ENCODE results near the gene CPT2.

The CPT2 gene

GRCh38 chr1:53165408-53165961, 31.1 kb upstream of the CPT2 start:
- no peak for TF ChIP-seq POLR2A (IDR thresholded peaks at IDR 0.05; ENCODE audit: low read depth, low read length)
- TF ChIP-seq POLR2AphosphoS5 (IDR thresholded peaks at IDR 0.05; ENCODE audit: low read depth, low read length), result no peak
- no peak for TF ChIP-seq TAF1 (IDR thresholded peaks at IDR 0.05; ENCODE audit: borderline replicate concordance, low read depth, low read length)
- FAIRE-seq (no peak), DNase-seq (ENCODE audit: insufficient read length) (no peak)

- no peak for TF ChIP-seq POLR2AphosphoS5 (IDR thresholded peaks at IDR 0.05; ENCODE audit: low read depth, low read length)
- TF ChIP-seq TAF1 (IDR thresholded peaks at IDR 0.05; ENCODE audit: borderline replicate concordance, low read depth, low read length), result no peak
- TF ChIP-seq POLR2A (IDR thresholded peaks at IDR 0.05; ENCODE audit: low read depth, low read length), result no peak
- DNase-seq (ENCODE audit: insufficient read length) (no peak), FAIRE-seq (no peak)
These were observed 30.3 kb upstream of the CPT2 start for GRCh38 chr1:53166366-53166765.

- FAIRE-seq (no peak), DNase-seq (ENCODE audit: insufficient read length) (no peak)
- TF ChIP-seq POLR2A (IDR thresholded peaks at IDR 0.05; ENCODE audit: low read depth, low read length) (no peak), TAF1 (IDR thresholded peaks at IDR 0.05; ENCODE audit: borderline replicate concordance, low read depth, low read length) (no peak), POLR2AphosphoS5 (IDR thresholded peaks at IDR 0.05; ENCODE audit: low read depth, low read length) (no peak)
These were observed 29.7 kb upstream of the CPT2 start for GRCh38 chr1:53166912-53167311.

- FAIRE-seq, result no peak
- DNase-seq (ENCODE audit: insufficient read length), result no peak
- TF ChIP-seq POLR2AphosphoS5 (IDR thresholded peaks at IDR 0.05; ENCODE audit: low read depth, low read length), result no peak
- TF ChIP-seq TAF1 (IDR thresholded peaks at IDR 0.05; ENCODE audit: borderline replicate concordance, low read depth, low read length), result no peak
- TF ChIP-seq POLR2A (IDR thresholded peaks at IDR 0.05; ENCODE audit: low read depth, low read length), result no peak
These were observed 24.0 kb upstream of the CPT2 start for GRCh38 chr1:53172426-53173128.

- DNase-seq (ENCODE audit: insufficient read length) (no peak), FAIRE-seq (no peak)
- no peak for TF ChIP-seq POLR2A (IDR thresholded peaks at IDR 0.05; ENCODE audit: low read depth, low read length)
- no peak for TF ChIP-seq TAF1 (IDR thresholded peaks at IDR 0.05; ENCODE audit: borderline replicate concordance, low read depth, low read length)
- no peak for TF ChIP-seq POLR2AphosphoS5 (IDR thresholded peaks at IDR 0.05; ENCODE audit: low read depth, low read length)
These were observed 21.4 kb upstream of the CPT2 start for GRCh38 chr1:53174971-53175913.

- no peak for DNase-seq (ENCODE audit: insufficient read length)
- FAIRE-seq, result no peak
- no peak for TF ChIP-seq TAF1 (IDR thresholded peaks at IDR 0.05; ENCODE audit: borderline replicate concordance, low read depth, low read length)
- TF ChIP-seq POLR2A (IDR thresholded peaks at IDR 0.05; ENCODE audit: low read depth, low read length), result no peak
- TF ChIP-seq POLR2AphosphoS5 (IDR thresholded peaks at IDR 0.05; ENCODE audit: low read depth, low read length), result no peak
These were observed 20.0 kb upstream of the CPT2 start for GRCh38 chr1:53176452-53177208.

GRCh38 chr1:53180226-53180625, 16.4 kb upstream of the CPT2 start:
- no peak for DNase-seq (ENCODE audit: insufficient read length)
- FAIRE-seq, result no peak
- no peak for TF ChIP-seq POLR2AphosphoS5 (IDR thresholded peaks at IDR 0.05; ENCODE audit: low read depth, low read length)
- TF ChIP-seq TAF1 (IDR thresholded peaks at IDR 0.05; ENCODE audit: borderline replicate concordance, low read depth, low read length), result no peak
- TF ChIP-seq POLR2A (IDR thresholded peaks at IDR 0.05; ENCODE audit: low read depth, low read length), result no peak

- FAIRE-seq (no peak), DNase-seq (ENCODE audit: insufficient read length) (no peak)
- TF ChIP-seq POLR2A (IDR thresholded peaks at IDR 0.05; ENCODE audit: low read depth, low read length) (no peak), POLR2AphosphoS5 (IDR thresholded peaks at IDR 0.05; ENCODE audit: low read depth, low read length) (no peak), TAF1 (IDR thresholded peaks at IDR 0.05; ENCODE audit: borderline replicate concordance, low read depth, low read length) (no peak)
These were observed 15.7 kb upstream of the CPT2 start for GRCh38 chr1:53180951-53181350.

GRCh38 chr1:53182111-53182593, 14.5 kb upstream of the CPT2 start:
- TF ChIP-seq TAF1 (IDR thresholded peaks at IDR 0.05; ENCODE audit: borderline replicate concordance, low read depth, low read length), result no peak
- TF ChIP-seq POLR2AphosphoS5 (IDR thresholded peaks at IDR 0.05; ENCODE audit: low read depth, low read length), result no peak
- TF ChIP-seq POLR2A (IDR thresholded peaks at IDR 0.05; ENCODE audit: low read depth, low read length), result no peak
- DNase-seq (ENCODE audit: insufficient read length), result peak; percentile 41
- FAIRE-seq, result peak; percentile 92

GRCh38 chr1:53182716-53183094, 13.9 kb upstream of the CPT2 start:
- FAIRE-seq, result no peak
- no peak for DNase-seq (ENCODE audit: insufficient read length)

More at GRCh38 chr1:53182716-53183094, 13.9 kb upstream of the CPT2 start:
- TF ChIP-seq POLR2A (IDR thresholded peaks at IDR 0.05; ENCODE audit: low read depth, low read length) (no peak), TAF1 (IDR thresholded peaks at IDR 0.05; ENCODE audit: borderline replicate concordance, low read depth, low read length) (no peak)
